Cardiac fibroblast (primary cell): ENCODE measurements around the gene SLC12A5.
A peak's percentile ranks its signal among the peaks of the same experiment; 100 is the strongest.

Experiments used
- DNase-seq, 2 donors: peaks; one replicate each; pipeline versions ENCODE4 v3.0.0 to v3.0.0-alpha.2; 2010; ENCODE audit warnings: low read depth in 2 of 2
- H3K4me3 ChIP-seq, 2 donors: replicated peaks in 1 of 2; 1 replicate in 1 of 2; 2 replicates in 1 of 2; pipeline ENCODE4 v1.5.1; 2011; ENCODE audit warnings: low read depth in 2 of 2, low read length in 2 of 2, mild to moderate bottlenecking in 2 of 2, moderate library complexity in 1 of 2
- CTCF ChIP-seq: IDR thresholded peaks from one replicate; pipeline ENCODE4 v1.5.1; 2011; ENCODE audit warnings: low read depth, mild to moderate bottlenecking, low read length, inconsistent platforms

SLC12A5 gene

GRCh38 chr20:46083531-46084061, 54.6 kb downstream of the SLC12A5 start:
- no peak for TF ChIP-seq CTCF
- H3K4me3 ChIP-seq = no peak overlapping the region
- DNase-seq = no peak

GRCh38 chr20:46084805-46085178, 55.8 kb downstream of the SLC12A5 start:
- no peak overlapping the region for H3K4me3 ChIP-seq
- no peak for DNase-seq
- TF ChIP-seq CTCF = no peak

GRCh38 chr20:46085179-46085851, 56.3 kb downstream of the SLC12A5 start:
- peak; percentile 50 to 58 for DNase-seq
- no peak for TF ChIP-seq CTCF
- no peak overlapping the region for H3K4me3 ChIP-seq

GRCh38 chr20:46087161-46087560, 58.1 kb downstream of the SLC12A5 start:
- TF ChIP-seq CTCF = peak; percentile 38
- peak; percentile 37 to 41 for DNase-seq

GRCh38 chr20:46088409-46089166, 59.6 kb downstream of the SLC12A5 start:
- no peak for TF ChIP-seq CTCF
- DNase-seq = peak; percentile 8 to 22
- peak overlapping the region; percentile 86 to 88 for H3K4me3 ChIP-seq

More at GRCh38 chr20:46087161-46087560, 58.1 kb downstream of the SLC12A5 start:
- H3K4me3 ChIP-seq = no peak overlapping the region

GRCh38 chr20:46089167-46089416, 60.1 kb downstream of the SLC12A5 start:
- no peak for DNase-seq
- no peak for TF ChIP-seq CTCF
- peak overlapping the region; percentile 86 to 88 for H3K4me3 ChIP-seq
